HCT116 (cell line): ENCODE measurements around the gene PARP12. TPM values are rescaled to one million over a fixed set of nuclear protein-coding genes. Genes with fewer than 3 reads are reported as not detected.
A peak's percentile ranks its signal among the peaks of the same experiment; 100 is the strongest.

Experiments
- ATAC-seq: fragments of 200-7000 bp; cut with Tn5 transposase; 2 replicates; pipeline ENCODE4 v1.9.1; 2020; ENCODE audit warnings: mild to moderate bottlenecking, moderate library complexity
- BruUV-seq: library from RNA; stranded (reverse); fragments of 400-500 nt; replicated peaks from 2 replicates; lab custom pipeline; 2021; lab: Mats Ljungman, UMichigan
- CTCF ChIA-PET: fragments of 300-600 bp; sonication (Branson Sonifier 250); formaldehyde crosslinking; loops from one replicate; lab custom pipeline; 2021; ENCODE audit warnings: antibody characterized with exemption; lab: Charles Lee
- POLR2A ChIA-PET: fragments of 300-600, 350-600 bp; sonication (Branson Sonifier 250); formaldehyde crosslinking; loops from one replicate; lab custom pipeline; 2021; ENCODE audit warnings: antibody characterized with exemption; lab: Charles Lee
- RAD21 ChIA-PET, 2 experiments: fragments of 300-600 bp; sonication (Branson Sonifier 250); formaldehyde crosslinking; loops; one replicate each; lab custom pipeline; 2023; ENCODE audit warnings: low total read pairs in 2 of 2; ENCODE audit not compliant: uncharacterized antibody in 2 of 2, unreplicated experiment in 2 of 2, low non-redundant PET in 1 of 2; lab: Charles Lee
- DNase-seq: peaks from one replicate; pipeline ENCODE4 v3.0.0-alpha.2; 2010; ENCODE audit warnings: low read depth, low spot score
- H2AFZ ChIP-seq: fragments of 200-600 bp; shearing (Covaris generic), sonication (generic); 2 replicates; pipeline ENCODE4 v1.6.1; 2017; ENCODE audit warnings: low read depth, mixed run types, mixed read lengths, antibody characterized with exemption, low read length; ENCODE audit not compliant: poor library complexity, severe bottlenecking
- H3K27ac ChIP-seq: 2 replicates; pipeline ENCODE4 v1.5.1; 2012; ENCODE audit warnings: low read depth, low read length
- H3K27me3 ChIP-seq: fragments of 200-600 bp; sonication (generic); 2 replicates; pipeline ENCODE4 v1.6.1; 2016; ENCODE audit warnings: mixed run types, low read length, mixed read lengths; ENCODE audit not compliant: insufficient read depth
- H3K36me3 ChIP-seq, 2 experiments: fragments of 200-500 bp in 1 of 2; fragments of 200-600 bp in 1 of 2; sonication (Bioruptor generic) in 1 of 2; sonication (generic) in 1 of 2; 2 replicates each; pipeline versions ENCODE4 v1.5.1 to v1.6.1; 2014 to 2016; ENCODE audit warnings: low read length in 2 of 2, inconsistent platforms in 1 of 2, mixed read lengths in 1 of 2, mixed run types in 1 of 2; ENCODE audit not compliant: insufficient read depth in 2 of 2, control insufficient read depth in 1 of 2
- H3K4me1 ChIP-seq, 2 experiments: fragments of 200-600 bp in 1 of 2; sonication (generic) in 1 of 2; 2 replicates each; pipeline versions ENCODE4 v1.5.1 to v1.6.1; 2012 to 2017; ENCODE audit warnings: low read length in 2 of 2, inconsistent platforms in 1 of 2, mild to moderate bottlenecking in 1 of 2, mixed read lengths in 1 of 2, mixed run types in 1 of 2, moderate library complexity in 1 of 2; ENCODE audit not compliant: insufficient read depth in 2 of 2, control insufficient read depth in 1 of 2
- H3K4me2 ChIP-seq: fragments of 200-600 bp; sonication (generic); 2 replicates; pipeline ENCODE4 v1.6.1; 2017; ENCODE audit warnings: mixed run types, low read length, mixed read lengths
- H3K4me3 ChIP-seq, 2 experiments: fragments of 200-600 bp in 1 of 2; sonication (generic) in 1 of 2; replicated peaks in 1 of 2; 2 replicates each; pipeline ENCODE4 v1.5.1; 2011 to 2016; ENCODE audit warnings: low read length in 2 of 2, control low read depth in 1 of 2, low read depth in 1 of 2, mild to moderate bottlenecking in 1 of 2, mixed read lengths in 1 of 2, mixed run types in 1 of 2
- H3K79me2 ChIP-seq: fragments of 200-600 bp; sonication (generic); 2 replicates; pipeline ENCODE4 v1.6.1; 2017; ENCODE audit warnings: mild to moderate bottlenecking, mixed run types, low read length, moderate library complexity, mixed read lengths; ENCODE audit not compliant: insufficient read depth
- H3K9ac ChIP-seq: fragments of 200-600 bp; sonication (generic); 2 replicates; pipeline ENCODE4 v1.6.1; 2016; ENCODE audit warnings: low read length, mixed read lengths
- H3K9me2 ChIP-seq: fragments of 200-600 bp; sonication (generic), shearing (Covaris generic); 2 replicates; pipeline ENCODE4 v1.6.1; 2017; ENCODE audit warnings: mixed run types, mild to moderate bottlenecking, moderate library complexity; ENCODE audit not compliant: insufficient read depth
- H3K9me3 ChIP-seq, 2 experiments: fragments of 200-500 bp in 1 of 2; fragments of 200-600 bp in 1 of 2; sonication (Bioruptor generic) in 1 of 2; sonication (generic) in 1 of 2; 2 replicates each; pipeline ENCODE4 v1.6.1; 2014 to 2017; ENCODE audit warnings: low read length in 2 of 2, mixed read lengths in 2 of 2, inconsistent platforms in 1 of 2, low read depth in 1 of 2, mild to moderate bottlenecking in 1 of 2, mixed run types in 1 of 2, moderate library complexity in 1 of 2; ENCODE audit not compliant: control insufficient read depth in 1 of 2, insufficient read depth in 1 of 2
- H4K20me1 ChIP-seq: fragments of 200-600 bp; sonication (generic), shearing (Covaris generic); 2 replicates; pipeline ENCODE4 v1.6.1; 2017; ENCODE audit warnings: mixed run types, mild to moderate bottlenecking, moderate library complexity; ENCODE audit not compliant: insufficient read depth
- CTCF ChIP-seq, 3 experiments: fragments of 200-600 bp in 1 of 3; sonication (generic) in 1 of 3; IDR thresholded peaks in 2 of 3; conservative IDR thresholded peaks in 1 of 3; 2 replicates each; pipeline ENCODE4 v1.5.1; 2012 to 2017; ENCODE audit warnings: low read depth in 2 of 3, low read length in 2 of 3, antibody characterized with exemption in 1 of 3, borderline replicate concordance in 1 of 3, control low read depth in 1 of 3, mild to moderate bottlenecking in 1 of 3, mixed read lengths in 1 of 3, mixed run types in 1 of 3, moderate library complexity in 1 of 3; ENCODE audit not compliant: insufficient read depth in 1 of 3
- EGR1 ChIP-seq: IDR thresholded peaks from 2 replicates; pipeline ENCODE4 v1.6.1; 2012; ENCODE audit warnings: low read depth
- EZH2 ChIP-seq: fragments of 200-600 bp; sonication (generic); IDR thresholded peaks from 2 replicates; pipeline ENCODE4 v1.6.1; 2017; ENCODE audit warnings: antibody characterized with exemption, mixed run types
- EZH2phosphoT487 ChIP-seq: fragments of 200-600 bp; IDR thresholded peaks from 2 replicates; pipeline ENCODE4 v1.6.1; 2018; ENCODE audit warnings: antibody characterized with exemption, borderline replicate concordance
- FOSL1 ChIP-seq: IDR thresholded peaks from 2 replicates; pipeline ENCODE4 v1.6.1; 2012; ENCODE audit warnings: low read depth
- JUND ChIP-seq: IDR thresholded peaks from 2 replicates; pipeline ENCODE4 v1.6.1; 2012
- POLR2AphosphoS5 ChIP-seq: IDR thresholded peaks from 2 replicates; pipeline ENCODE4 v1.6.1; 2011; ENCODE audit warnings: mild to moderate bottlenecking, low read depth, low read length, moderate library complexity
- REST ChIP-seq: IDR thresholded peaks from 2 replicates; pipeline ENCODE4 v1.6.1; 2012; ENCODE audit warnings: low read depth
- SIN3A ChIP-seq: IDR thresholded peaks from 2 replicates; pipeline ENCODE4 v1.6.1; 2012; ENCODE audit warnings: low read depth
- SP1 ChIP-seq: IDR thresholded peaks from 2 replicates; pipeline ENCODE4 v1.6.1; 2012; ENCODE audit warnings: low read depth
- SRF ChIP-seq: IDR thresholded peaks from 2 replicates; pipeline ENCODE4 v1.6.1; 2012; ENCODE audit warnings: low read depth
- YY1 ChIP-seq: IDR thresholded peaks from 2 replicates; pipeline ENCODE4 v1.6.1; 2011; ENCODE audit warnings: low read length, low read depth, moderate library complexity, mild to moderate bottlenecking; ENCODE audit not compliant: insufficient replicate concordance; ENCODE audit errors: extremely low read depth
- ZNF274 ChIP-seq: fragments of 200-500 bp; sonication (Bioruptor generic); IDR thresholded peaks from 2 replicates; pipeline ENCODE4 v1.6.1; 2014; ENCODE audit warnings: mild to moderate bottlenecking, low read depth, low read length, inconsistent platforms
- intact Hi-C: fragments of 100-400 bp; cut with micrococcal nuclease; formaldehyde crosslinking; loops from 2 replicates; pipeline ENCODE4 v1.10.0; 2022
- total RNA-seq: library from RNA; stranded (reverse); gene quantifications from one replicate; pipeline ENCODE4 v1.2.1, GENCODE V29; 2021; ENCODE audit not compliant: unreplicated experiment
- TF ChIP-seq, protein P1 (sequence below): IDR thresholded peaks from 2 replicates; pipeline ENCODE4 v1.6.1; 2012
- TF ChIP-seq, protein P2 (sequence below): IDR thresholded peaks from 2 replicates; pipeline ENCODE4 v1.6.1; 2011; ENCODE audit warnings: mild to moderate bottlenecking, low read length, moderate library complexity; ENCODE audit not compliant: insufficient replicate concordance; ENCODE audit errors: extremely low read depth
- TF ChIP-seq, protein P3 (sequence below): IDR thresholded peaks from 2 replicates; pipeline ENCODE4 v1.6.1; 2012

Gene PARP12
- total RNA-seq, 1 experiment from 2014 or later, result 17.7 TPM

GRCh38 chr7:140059273-140060242 lies 3.2 kb downstream of the PARP12 start:
- ChIA-PET CTCF (no interaction called here), RAD21 (no interaction called here), POLR2A (interaction anchor here (0.6 kb wide), 1 partner anchor 716 kb away, joined by 3 read pairs; no protein-coding TSS in a partner anchor)
- Histone ChIP-seq H4K20me1 (no peaks in the 10 kb centered on the region), H3K9ac (no peak overlapping the region), H3K79me2 (peaks cover 12% of the 10 kb centered on the region; the same call in 1 of the 2 replicates), H3K4me3 (0 out of 4 replicates have a peak overlapping the region, but pooled peaks of 1 of the 2 experiments have one; percentile 20), H3K27me3 (no peaks in the 10 kb centered on the region), H3K4me2 (peak overlapping the region; percentile 92), H3K9me3 (no peaks in the 10 kb centered on the region), H3K36me3 (0 out of 4 replicates have a peak, but pooled peaks cover 0 to 3% of the 10 kb centered on the region in 2 experiments), H3K9me2 (no peaks in the 10 kb centered on the region), H3K4me1 (peaks cover 25 to 54% of the 10 kb centered on the region in 2 experiments), H2AFZ (no peak overlapping the region), H3K27ac (peak overlapping the region; percentile 10; the same call in 1 of the 2 replicates)
- BruUV-seq, result no TSS peak
- ATAC-seq (peak; percentile 26), DNase-seq (peak; percentile 73)
- intact Hi-C loops, result loop anchor here (5.0 kb wide), 1 partner anchor 118 kb away; the partner anchor contains the start of gene KDM7A
- TF ChIP-seq, protein P1, sequence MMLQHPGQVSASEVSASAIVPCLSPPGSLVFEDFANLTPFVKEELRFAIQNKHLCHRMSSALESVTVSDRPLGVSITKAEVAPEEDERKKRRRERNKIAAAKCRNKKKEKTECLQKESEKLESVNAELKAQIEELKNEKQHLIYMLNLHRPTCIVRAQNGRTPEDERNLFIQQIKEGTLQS, result no peak; the same call in 1 of the 2 replicates
- TF ChIP-seq SIN3A, result peak; percentile 51; the same call in 1 of the 2 replicates
- TF ChIP-seq, protein P2, sequence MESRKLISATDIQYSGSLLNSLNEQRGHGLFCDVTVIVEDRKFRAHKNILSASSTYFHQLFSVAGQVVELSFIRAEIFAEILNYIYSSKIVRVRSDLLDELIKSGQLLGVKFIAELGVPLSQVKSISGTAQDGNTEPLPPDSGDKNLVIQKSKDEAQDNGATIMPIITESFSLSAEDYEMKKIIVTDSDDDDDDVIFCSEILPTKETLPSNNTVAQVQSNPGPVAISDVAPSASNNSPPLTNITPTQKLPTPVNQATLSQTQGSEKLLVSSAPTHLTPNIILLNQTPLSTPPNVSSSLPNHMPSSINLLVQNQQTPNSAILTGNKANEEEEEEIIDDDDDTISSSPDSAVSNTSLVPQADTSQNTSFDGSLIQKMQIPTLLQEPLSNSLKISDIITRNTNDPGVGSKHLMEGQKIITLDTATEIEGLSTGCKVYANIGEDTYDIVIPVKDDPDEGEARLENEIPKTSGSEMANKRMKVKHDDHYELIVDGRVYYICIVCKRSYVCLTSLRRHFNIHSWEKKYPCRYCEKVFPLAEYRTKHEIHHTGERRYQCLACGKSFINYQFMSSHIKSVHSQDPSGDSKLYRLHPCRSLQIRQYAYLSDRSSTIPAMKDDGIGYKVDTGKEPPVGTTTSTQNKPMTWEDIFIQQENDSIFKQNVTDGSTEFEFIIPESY, result no peak
- TF ChIP-seq REST, result no peak
- peak; percentile 53; the same call in 1 of the 2 replicates for TF ChIP-seq JUND
- no peak for TF ChIP-seq EGR1
- peak; percentile 47; the same call in 1 of the 2 replicates for TF ChIP-seq POLR2AphosphoS5
- TF ChIP-seq ZNF274, result no peak
- no peak for TF ChIP-seq EZH2phosphoT487
- peak; percentile 4 for TF ChIP-seq YY1
- no peak for TF ChIP-seq SRF
- TF ChIP-seq EZH2, result no peak
- TF ChIP-seq, protein P3, sequence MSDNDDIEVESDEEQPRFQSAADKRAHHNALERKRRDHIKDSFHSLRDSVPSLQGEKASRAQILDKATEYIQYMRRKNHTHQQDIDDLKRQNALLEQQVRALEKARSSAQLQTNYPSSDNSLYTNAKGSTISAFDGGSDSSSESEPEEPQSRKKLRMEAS, result peak; percentile 52; the same call in 1 of the 2 replicates
- no peak for TF ChIP-seq CTCF (IDR thresholded peaks at IDR 0.05 in 2 of 3, conservative IDR thresholded peaks at IDR 0.05 in 1 of 3; ENCODE audit: borderline replicate concordance in 1 of 3, insufficient read depth in 1 of 3, low read depth in 2 of 3, low read length in 2 of 3)
- peak; percentile 60; the same call in 1 of the 2 replicates for TF ChIP-seq FOSL1
- peak; percentile 34; the same call in 1 of the 2 replicates for TF ChIP-seq SP1
